ENCODE measurements around the gene ZMYM1. TPM values are rescaled to one million over a fixed set of nuclear protein-coding genes. Genes with fewer than 3 reads are reported as not detected.

The ZMYM1 gene
- total RNA-seq, 1 experiment from 2014 or later = 29.4 TPM

GRCh38 chr1:35043498-35043897 lies 35.7 kb upstream of the ZMYM1 start:
- Mint-ChIP-seq H3K9me3 (no peaks in the 10 kb centered on the region; a peak in 1 of 5 replicates), H3K36me3 (ENCODE audit: insufficient read depth in 1 of 3, low read depth in 3 of 3) (no peaks in the 10 kb centered on the region), H3K4me1 (no peaks in the 10 kb centered on the region), H3K27ac (no peak overlapping the region), H3K4me3 (no peak overlapping the region), H3K27me3 (ENCODE audit: low read depth) (peaks cover 2% of the 10 kb centered on the region)
- no peak overlapping the region for H3K9ac ChIP-seq (ENCODE audit: extremely low read depth, insufficient read length, low read length)
- no peaks in the 10 kb centered on the region for H4K20me1 ChIP-seq (ENCODE audit: control insufficient read depth, insufficient read depth, insufficient read length)
- no peak overlapping the region for H3K4me2 ChIP-seq (ENCODE audit: insufficient read depth, insufficient read length, low read length)
- H2BK15ac ChIP-seq (ENCODE audit: low read depth, low read length) = no peak overlapping the region
- no peak overlapping the region for H2AK5ac ChIP-seq (ENCODE audit: insufficient read length, low read length)
- no peak overlapping the region for H4K5ac ChIP-seq (ENCODE audit: insufficient read length, low read depth, low read length)
- no peak overlapping the region for H3K4ac ChIP-seq (ENCODE audit: low read depth, low read length)
- H3K14ac ChIP-seq (ENCODE audit: insufficient read depth, low read length) = no peak overlapping the region
- H3K18ac ChIP-seq (ENCODE audit: insufficient read length, low read depth, low read length) = no peak overlapping the region
- no peaks in the 10 kb centered on the region for H3K79me2 ChIP-seq (ENCODE audit: insufficient read depth, low read length)
- H3K23ac ChIP-seq (ENCODE audit: insufficient read length, low read depth, low read length) = no peak overlapping the region
- no peaks in the 10 kb centered on the region for H3K27me3 ChIP-seq (ENCODE audit: insufficient read depth, low read length)
- no peak overlapping the region for H4K8ac ChIP-seq (replicated peaks; ENCODE audit: insufficient read length, low read depth, low read length)
- no peaks in the 10 kb centered on the region for H3K9me3 ChIP-seq (ENCODE audit: control insufficient read depth, low read depth, low read length)
- H2BK12ac ChIP-seq (ENCODE audit: insufficient read length, low read depth, low read length) = no peak overlapping the region
- no CpG with 5 or more reads among the region's 3 CpGs for WGBS (ENCODE audit: extremely low coverage, insufficient read length, low lambda C conversion rate)
- no peak overlapping the region for H3K27ac ChIP-seq (ENCODE audit: insufficient read length, low read depth, low read length)
- H2BK5ac ChIP-seq (ENCODE audit: insufficient read length, low read length) = no peak overlapping the region
- TF ChIP-seq CTCF (conservative IDR thresholded peaks at IDR 0.05) = no peak
- H3K56ac ChIP-seq (ENCODE audit: insufficient read length, low read depth, low read length) = no peak overlapping the region
- H2BK120ac ChIP-seq (ENCODE audit: low read depth, low read length, poor library complexity, severe bottlenecking) = no peak overlapping the region
- no peak overlapping the region for H3T11ph ChIP-seq (ENCODE audit: low read length)
- DNase-seq = no peak
- H2AFZ ChIP-seq (ENCODE audit: low read length) = no peak overlapping the region
- H3K79me1 ChIP-seq (ENCODE audit: insufficient read depth, low read depth, low read length, poor library complexity, severe bottlenecking) = no peaks in the 10 kb centered on the region
- no peak overlapping the region for H4K91ac ChIP-seq (ENCODE audit: insufficient read length, low read depth, low read length)
- H3K23me2 ChIP-seq (ENCODE audit: insufficient read length, low read depth, low read length, poor library complexity, severe bottlenecking) = no peaks in the 10 kb centered on the region
- H3K4me1 ChIP-seq (ENCODE audit: insufficient read depth, low read length) = no peaks in the 10 kb centered on the region
- H2BK20ac ChIP-seq (ENCODE audit: low read depth, low read length, poor library complexity, severe bottlenecking) = no peak overlapping the region
